HG02938 (cell line): ENCODE results near the gene UBASH3A.

ENCODE experiments used
- ATAC-seq: cut with Tn5 transposase; IDR thresholded peaks from one replicate; pipeline ENCODE4 v1.9.1; 2021; ENCODE audit warnings: mild to moderate bottlenecking, moderate library complexity; ENCODE audit not compliant: unreplicated experiment

Gene UBASH3A

GRCh38 chr21:42403611-42404231 is at the start of gene UBASH3A:
UBASH3A (plus strand) TSS chr21:42403902; CDS start chr21:42403946, 44 bp downstream.
- no peak for ATAC-seq

- no peak for ATAC-seq
Measured at GRCh38 chr21:42356046-42356445, 47.7 kb upstream of the UBASH3A start.

GRCh38 chr21:42356650-42357049 is 47.1 kb upstream of the UBASH3A start:
- ATAC-seq = no peak

GRCh38 chr21:42357307-42357706 is 46.4 kb upstream of the UBASH3A start:
- no peak for ATAC-seq

- ATAC-seq = no peak
Measured at GRCh38 chr21:42358261-42358660, 45.4 kb upstream of the UBASH3A start.

- no peak for ATAC-seq
Measured at GRCh38 chr21:42358937-42359336, 44.8 kb upstream of the UBASH3A start.

- no peak for ATAC-seq
Measured at GRCh38 chr21:42360317-42360716, 43.4 kb upstream of the UBASH3A start.

- ATAC-seq = no peak
Measured at GRCh38 chr21:42361286-42361685, 42.4 kb upstream of the UBASH3A start.

- no peak for ATAC-seq
Measured at GRCh38 chr21:42362198-42362597, 41.5 kb upstream of the UBASH3A start.

- no peak for ATAC-seq
Measured at GRCh38 chr21:42362700-42363099, 41.0 kb upstream of the UBASH3A start.

GRCh38 chr21:42363312-42363711 is 40.4 kb upstream of the UBASH3A start:
- ATAC-seq = no peak

- no peak for ATAC-seq
Measured at GRCh38 chr21:42364304-42364865, 39.3 kb upstream of the UBASH3A start.

- ATAC-seq = no peak
Measured at GRCh38 chr21:42365770-42366169, 37.9 kb upstream of the UBASH3A start.

- ATAC-seq = no peak
Measured at GRCh38 chr21:42366292-42367010, 37.3 kb upstream of the UBASH3A start, which contains the start of gene TFF1. TFF1 (minus strand) TSS chr21:42366535; CDS start chr21:42366495, 40 bp downstream.

GRCh38 chr21:42367367-42368165 is 36.1 kb upstream of the UBASH3A start:
- ATAC-seq = no peak

GRCh38 chr21:42369821-42370220 is 33.9 kb upstream of the UBASH3A start:
- ATAC-seq = no peak

GRCh38 chr21:42370894-42371654 is 32.6 kb upstream of the UBASH3A start:
- no peak for ATAC-seq

GRCh38 chr21:42373196-42373907 is 30.4 kb upstream of the UBASH3A start:
- ATAC-seq = no peak

- ATAC-seq = no peak
Measured at GRCh38 chr21:42373908-42374455, 29.7 kb upstream of the UBASH3A start.

GRCh38 chr21:42374457-42374856 is 29.2 kb upstream of the UBASH3A start:
- no peak for ATAC-seq
